ENCODE measurements around the gene TIMM10B. TPM values are rescaled to one million over a fixed set of nuclear protein-coding genes. Genes with fewer than 3 reads are reported as not detected.

TIMM10B gene
- total RNA-seq, 1 experiment from 2014 or later, result 22.3 TPM

- peak; percentile 63 to 78 for DNase-seq
- Histone ChIP-seq H3K4me2 (peak within 1 kb of the TSS; percentile 81), H4K20me1 (ENCODE audit: insufficient read depth) (no peaks in the 10 kb centered on the region), H3K9me3 (ENCODE audit: insufficient read depth, low read depth) (no peaks in the 10 kb centered on the region), H3K79me2 (ENCODE audit: low read depth) (no peaks in the 10 kb centered on the region), H3K36me3 (ENCODE audit: low read depth) (no peaks in the 10 kb centered on the region), H3K4me1 (replicated peaks; ENCODE audit: insufficient read depth) (no peaks in the 10 kb centered on the region), H3K27ac (peak within 1 kb of the TSS; percentile 68), H3K27me3 (ENCODE audit: insufficient read depth, low read depth) (no peaks in the 10 kb centered on the region), H3F3A (ENCODE audit: insufficient read depth, low read depth) (peaks cover 18% of the 10 kb centered on the region), H3K4me3 (peak within 1 kb of the TSS; percentile 71; the same call in 1 of the 2 replicates), H2AFZ (peak within 1 kb of the TSS; percentile 86), H3K9me2 (ENCODE audit: insufficient read depth) (no peaks in the 10 kb centered on the region)
- ChIA-PET CTCF (interaction anchor here (0.7 kb wide), 1 partner anchor 157 kb away, joined by 4 read pairs; no protein-coding TSS in a partner anchor), POLR2A (ENCODE audit: unreplicated experiment) (interaction anchor here (0.6 to 1.2 kb wide), 2 partner anchors 84 to 450 kb away, joined by 14 to 16 read pairs; partner anchors contain the start of gene SMPD1)
- intact Hi-C loops (cut with micrococcal nuclease; ENCODE audit: unreplicated experiment), result loop anchor here (10.0 kb wide), 1 partner anchor 131 kb away; the partner anchor contains the start of genes ILK and RRP8
- TF ChIP-seq CTCF (conservative IDR thresholded peaks at IDR 0.05) (peak; percentile 22; the same call in 1 of the 2 replicates), EZH2 (IDR thresholded peaks at IDR 0.05; ENCODE audit: low read depth) (no peak)
- no TSS peak for BruUV-seq (replicated peaks)
These were observed 7.6 kb upstream of the TIMM10B start, which contains the start of gene TRIM3 for GRCh38 chr11:6473451-6474412. TSS of gene TRIM3 (minus strand) at chr11:6473941. CDS start at chr11:6465695, 8,246 bp downstream.

GRCh38 chr11:6474413-6474792, 6.9 kb upstream of the TIMM10B start:
- Histone ChIP-seq H3K36me3 (ENCODE audit: low read depth) (no peaks in the 10 kb centered on the region), H3K27me3 (ENCODE audit: insufficient read depth, low read depth) (no peaks in the 10 kb centered on the region), H3K9me2 (ENCODE audit: insufficient read depth) (no peaks in the 10 kb centered on the region), H3K4me2 (peak overlapping the region; percentile 81), H3K4me1 (replicated peaks; ENCODE audit: insufficient read depth) (no peaks in the 10 kb centered on the region), H3F3A (ENCODE audit: insufficient read depth, low read depth) (peaks cover 18% of the 10 kb centered on the region), H3K9me3 (ENCODE audit: insufficient read depth, low read depth) (no peaks in the 10 kb centered on the region), H4K20me1 (ENCODE audit: insufficient read depth) (no peaks in the 10 kb centered on the region), H3K79me2 (ENCODE audit: low read depth) (peaks cover 5% of the 10 kb centered on the region; the same call in 1 of the 2 replicates), H3K27ac (peak overlapping the region; percentile 68), H2AFZ (peak overlapping the region; percentile 65; the same call in 1 of the 2 replicates), H3K4me3 (peak overlapping the region; percentile 56; the same call in 1 of the 2 replicates)
- CTCF ChIA-PET, result interaction anchor here (0.7 kb wide), 1 partner anchor 157 kb away, joined by 4 read pairs; no protein-coding TSS in a partner anchor
- no peak for DNase-seq
- POLR2A ChIA-PET (ENCODE audit: unreplicated experiment), result interaction anchor here (0.6 kb wide), 1 partner anchor 451 kb away, joined by 16 read pairs; no protein-coding TSS in a partner anchor
- intact Hi-C loops (cut with micrococcal nuclease; ENCODE audit: unreplicated experiment), result loop anchor here (10.0 kb wide), 1 partner anchor 130 kb away; the partner anchor contains the start of genes ILK and RRP8
- TF ChIP-seq EZH2 (IDR thresholded peaks at IDR 0.05; ENCODE audit: low read depth) (no peak), CTCF (conservative IDR thresholded peaks at IDR 0.05) (no peak)
- TSS peak; percentile 96 for BruUV-seq (replicated peaks)

GRCh38 chr11:6474806-6475500, 6.3 kb upstream of the TIMM10B start:
- intact Hi-C loops (cut with micrococcal nuclease; ENCODE audit: unreplicated experiment), result loop anchor here (10.0 kb wide), 1 partner anchor 130 kb away; the partner anchor contains the start of genes ILK and RRP8
- no peaks in the 10 kb centered on the region for H3K27me3 ChIP-seq (ENCODE audit: insufficient read depth, low read depth)
- DNase-seq, result no peak

More at GRCh38 chr11:6474806-6475500, 6.3 kb upstream of the TIMM10B start:
- no peaks in the 10 kb centered on the region for H4K20me1 ChIP-seq (ENCODE audit: insufficient read depth)
- BruUV-seq (replicated peaks), result no TSS peak
- H3K36me3 ChIP-seq (ENCODE audit: low read depth), result no peaks in the 10 kb centered on the region
- POLR2A ChIA-PET (ENCODE audit: unreplicated experiment), result no interaction called here
- peak overlapping the region; percentile 81 for H3K4me2 ChIP-seq
- TF ChIP-seq EZH2 (IDR thresholded peaks at IDR 0.05; ENCODE audit: low read depth) (no peak), CTCF (conservative IDR thresholded peaks at IDR 0.05) (no peak)
- no peaks in the 10 kb centered on the region for H3K9me2 ChIP-seq (ENCODE audit: insufficient read depth)
- CTCF ChIA-PET, result interaction anchor here (0.6 kb wide), 1 partner anchor 144 kb away, joined by 4 read pairs; the partner anchor contains the start of gene TPP1
- peak overlapping the region; percentile 56; the same call in 1 of the 2 replicates for H3K4me3 ChIP-seq
- peak overlapping the region; percentile 68; the same call in 1 of the 2 replicates for H3K27ac ChIP-seq
- peaks cover 11% of the 10 kb centered on the region for H3K79me2 ChIP-seq (ENCODE audit: low read depth)
- peaks cover 18% of the 10 kb centered on the region for H3F3A ChIP-seq (ENCODE audit: insufficient read depth, low read depth)
- 0 out of 2 replicates have a peak, but pooled peaks cover 2% of the 10 kb centered on the region for H3K4me1 ChIP-seq (replicated peaks; ENCODE audit: insufficient read depth)
- H2AFZ ChIP-seq, result no peak overlapping the region
- no peaks in the 10 kb centered on the region for H3K9me3 ChIP-seq (ENCODE audit: insufficient read depth, low read depth)

Data from PC-9 (cell line).